ENCODE data around the gene PLXNA2.

- TF ChIP-seq CTCF (IDR thresholded peaks at IDR 0.05 in 2 of 3, conservative IDR thresholded peaks at IDR 0.05 in 1 of 3; ENCODE audit: borderline replicate concordance in 1 of 3, insufficient read depth in 1 of 3, low read depth in 2 of 3, low read length in 2 of 3) (no peak), SIN3A (IDR thresholded peaks at IDR 0.05; ENCODE audit: low read depth) (no peak), POLR2A (IDR thresholded peaks at IDR 0.05; ENCODE audit: borderline replicate concordance, extremely low read depth, insufficient read depth, insufficient read length) (no peak), POLR2AphosphoS5 (IDR thresholded peaks at IDR 0.05; ENCODE audit: low read depth, low read length) (no peak), EZH2 (IDR thresholded peaks at IDR 0.05) (no peak), FOSL1 (IDR thresholded peaks at IDR 0.05; ENCODE audit: low read depth) (no peak)
Observed at GRCh38 chr1:208201229-208201628, 43.0 kb downstream of the PLXNA2 start.

All from HCT116 (cell line).